Peyer's patch (tissue), 4 donors: ENCODE measurements around the gene ANKH. TPM values are rescaled to one million over a fixed set of nuclear protein-coding genes. Genes with fewer than 3 reads are reported as not detected.

ENCODE experiments used
- DNase-seq, 3 donors: peaks; one replicate each; pipeline ENCODE4 v3.0.0-alpha.2; 2017 to 2019
- H3K27ac ChIP-seq, 4 donors: fragments of 200-600 bp; sonication (generic); one replicate each; pipeline ENCODE4 v1.5.1; 2016 to 2019
- H3K27me3 ChIP-seq, 2 donors: fragments of 200-600 bp; sonication (generic); one replicate each; pipeline ENCODE4 v1.5.1; 2019
- H3K36me3 ChIP-seq, 3 donors: fragments of 200-600 bp; sonication (generic); one replicate each; pipeline ENCODE4 v1.5.1; 2016 to 2019
- H3K4me1 ChIP-seq, 4 donors: fragments of 200-600 bp; sonication (generic); one replicate each; pipeline ENCODE4 v1.5.1; 2016 to 2019
- H3K4me3 ChIP-seq, 4 donors: fragments of 200-600 bp; sonication (generic); 1 replicate in 3 of 4; 2 replicates in 1 of 4; pipeline ENCODE4 v1.5.1; 2016 to 2019; ENCODE audit warnings: mild to moderate bottlenecking in 1 of 4
- H3K9me3 ChIP-seq, 4 donors: fragments of 200-600 bp; sonication (generic); one replicate each; pipeline ENCODE4 v1.5.1; 2016 to 2019; ENCODE audit warnings: mild to moderate bottlenecking in 1 of 4
- POLR2A ChIP-seq, 2 donors: fragments of 450-650 bp; IDR thresholded peaks; one replicate each; pipeline ENCODE4 v1.5.1; 2017; ENCODE audit warnings: antibody characterized with exemption in 2 of 2, mild to moderate bottlenecking in 2 of 2, moderate library complexity in 2 of 2
- total RNA-seq, 4 donors: library from RNA; depleted of rRNA; stranded (reverse); fragments of >200 nt; gene quantifications; one replicate each; pipeline ENCODE4 v1.1.0, GENCODE V29; 2016
- TF ChIP-seq, protein P1 (sequence below), 6 experiments: fragments of 450-650 bp in 4 of 6; fragments of 200-600 bp in 2 of 6; sonication (generic) in 1 of 6; IDR thresholded peaks; one replicate each; pipeline ENCODE4 v1.5.1; 2017 to 2019; ENCODE audit warnings: antibody characterized with exemption in 6 of 6, mild to moderate bottlenecking in 3 of 6, moderate library complexity in 1 of 6

Gene ANKH
- total RNA-seq, 4 donors from 2014 or later, result 28.9 to 98.0 (median 96.1) TPM

DNA sequence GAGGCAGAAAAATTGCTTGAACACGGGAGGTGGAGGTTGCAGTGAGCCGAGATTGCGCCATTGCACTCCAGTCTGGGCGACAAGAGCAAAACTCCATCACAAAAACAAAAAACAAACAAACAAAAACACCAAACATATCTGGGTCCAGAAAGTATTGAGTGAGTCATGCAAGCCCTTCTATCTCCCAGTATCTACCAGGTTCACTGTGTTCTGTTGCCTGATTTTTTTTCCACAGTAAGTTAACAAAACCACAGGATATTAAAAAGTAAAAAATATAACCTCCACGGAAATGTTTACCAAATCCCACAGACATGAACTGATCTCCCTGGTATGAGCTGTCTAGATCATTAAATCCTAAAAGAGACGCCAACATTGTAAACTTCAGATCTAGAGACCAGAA is 94.4 kb downstream of the ANKH start:
- Histone ChIP-seq H3K36me3 (no peaks in the 10 kb centered on the region), H3K27me3 (no peaks in the 10 kb centered on the region), H3K9me3 (no peaks in the 10 kb centered on the region), H3K27ac (no peak overlapping the region), H3K4me1 (peaks cover 0 to 5% (median 0%) of the 10 kb centered on the region in 4 donors), H3K4me3 (no peak overlapping the region)
- DNase-seq, result no peak
- no peak for TF ChIP-seq POLR2A (IDR thresholded peaks at IDR 0.05)
- TF ChIP-seq, protein P1, sequence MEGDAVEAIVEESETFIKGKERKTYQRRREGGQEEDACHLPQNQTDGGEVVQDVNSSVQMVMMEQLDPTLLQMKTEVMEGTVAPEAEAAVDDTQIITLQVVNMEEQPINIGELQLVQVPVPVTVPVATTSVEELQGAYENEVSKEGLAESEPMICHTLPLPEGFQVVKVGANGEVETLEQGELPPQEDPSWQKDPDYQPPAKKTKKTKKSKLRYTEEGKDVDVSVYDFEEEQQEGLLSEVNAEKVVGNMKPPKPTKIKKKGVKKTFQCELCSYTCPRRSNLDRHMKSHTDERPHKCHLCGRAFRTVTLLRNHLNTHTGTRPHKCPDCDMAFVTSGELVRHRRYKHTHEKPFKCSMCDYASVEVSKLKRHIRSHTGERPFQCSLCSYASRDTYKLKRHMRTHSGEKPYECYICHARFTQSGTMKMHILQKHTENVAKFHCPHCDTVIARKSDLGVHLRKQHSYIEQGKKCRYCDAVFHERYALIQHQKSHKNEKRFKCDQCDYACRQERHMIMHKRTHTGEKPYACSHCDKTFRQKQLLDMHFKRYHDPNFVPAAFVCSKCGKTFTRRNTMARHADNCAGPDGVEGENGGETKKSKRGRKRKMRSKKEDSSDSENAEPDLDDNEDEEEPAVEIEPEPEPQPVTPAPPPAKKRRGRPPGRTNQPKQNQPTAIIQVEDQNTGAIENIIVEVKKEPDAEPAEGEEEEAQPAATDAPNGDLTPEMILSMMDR (IDR thresholded peaks at IDR 0.05), result no peak

DNA sequence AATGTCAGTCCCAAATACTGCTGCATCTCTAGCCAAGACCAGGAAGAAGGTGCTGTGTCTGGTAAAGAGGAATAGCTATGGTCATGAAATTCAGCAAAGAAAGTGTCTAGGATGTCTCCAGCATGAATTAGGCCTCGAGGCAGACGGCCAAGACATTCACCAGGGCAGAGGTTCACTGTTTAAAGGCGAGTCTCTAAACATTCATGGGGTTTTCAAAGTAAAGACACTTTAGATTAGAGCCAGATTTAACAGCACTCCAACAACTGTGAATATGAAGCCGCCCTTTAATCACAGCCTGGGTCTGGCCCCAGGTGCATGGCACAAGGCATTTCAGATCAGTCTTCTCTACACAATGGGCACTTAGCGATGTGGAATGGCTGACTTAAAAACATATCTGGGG is 95.0 kb downstream of the ANKH start:
- H3K9me3 ChIP-seq, result no peaks in the 10 kb centered on the region
- DNase-seq, result no peak
- H3K4me1 ChIP-seq, result peaks cover 0 to 5% (median 0%) of the 10 kb centered on the region in 4 donors
- TF ChIP-seq, protein P1 (IDR thresholded peaks at IDR 0.05), result no peak
- TF ChIP-seq POLR2A (IDR thresholded peaks at IDR 0.05), result no peak
- H3K27me3 ChIP-seq, result no peaks in the 10 kb centered on the region
- no peak overlapping the region for H3K4me3 ChIP-seq
- no peaks in the 10 kb centered on the region for H3K36me3 ChIP-seq
- no peak overlapping the region for H3K27ac ChIP-seq

GRCh38 chr5:14775857-14776256 is 95.7 kb downstream of the ANKH start:
- Histone ChIP-seq H3K36me3 (no peaks in the 10 kb centered on the region), H3K27ac (no peak overlapping the region), H3K9me3 (no peaks in the 10 kb centered on the region), H3K27me3 (no peaks in the 10 kb centered on the region), H3K4me3 (no peak overlapping the region), H3K4me1 (peaks cover 0 to 5% (median 0%) of the 10 kb centered on the region in 4 donors)
- TF ChIP-seq, protein P1 (IDR thresholded peaks at IDR 0.05), result no peak
- peak in 2 of 3 donors; percentile 53 to 54 for DNase-seq

- TF ChIP-seq POLR2A (IDR thresholded peaks at IDR 0.05), result no peak
- TF ChIP-seq, protein P1 (IDR thresholded peaks at IDR 0.05), result no peak
These were observed 98.0 kb downstream of the ANKH start for GRCh38 chr5:14773588-14773987.

DNA sequence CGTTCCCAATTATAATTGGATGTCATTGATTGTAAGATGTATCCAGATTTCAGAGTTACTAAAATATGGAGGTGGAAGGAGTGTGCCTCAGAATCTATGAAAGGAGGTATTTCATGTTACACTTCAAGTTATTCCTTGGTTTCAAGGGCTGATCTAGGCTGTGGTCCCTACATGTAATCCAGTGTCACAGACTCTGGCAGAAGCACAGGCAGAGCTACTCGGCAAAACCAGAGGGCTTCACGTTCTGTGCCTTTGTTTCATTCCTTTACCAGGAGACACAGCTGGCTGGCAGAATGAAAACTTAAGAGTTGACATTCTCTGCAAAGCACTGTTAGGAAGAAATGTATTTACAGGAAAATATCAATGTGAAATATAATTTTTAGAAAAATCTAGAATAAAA is 99.6 kb downstream of the ANKH start:
- Histone ChIP-seq H3K27ac (no peak overlapping the region), H3K36me3 (peaks cover 0 to 5% (median 0%) of the 10 kb centered on the region in 3 donors), H3K9me3 (no peaks in the 10 kb centered on the region), H3K27me3 (no peaks in the 10 kb centered on the region), H3K4me1 (peaks cover 0 to 5% (median 0%) of the 10 kb centered on the region in 4 donors), H3K4me3 (no peak overlapping the region)
- DNase-seq, result no peak
- TF ChIP-seq, protein P1 (IDR thresholded peaks at IDR 0.05), result no peak
- no peak for TF ChIP-seq POLR2A (IDR thresholded peaks at IDR 0.05)

More at GRCh38 chr5:14773588-14773987, 98.0 kb downstream of the ANKH start:
- H3K27ac ChIP-seq, result no peak overlapping the region
- peaks cover 0 to 5% (median 0%) of the 10 kb centered on the region in 4 donors for H3K4me1 ChIP-seq
- no peaks in the 10 kb centered on the region for H3K27me3 ChIP-seq
- no peak overlapping the region for H3K4me3 ChIP-seq
- no peaks in the 10 kb centered on the region for H3K9me3 ChIP-seq
- DNase-seq, result no peak
- no peaks in the 10 kb centered on the region for H3K36me3 ChIP-seq

DNA sequence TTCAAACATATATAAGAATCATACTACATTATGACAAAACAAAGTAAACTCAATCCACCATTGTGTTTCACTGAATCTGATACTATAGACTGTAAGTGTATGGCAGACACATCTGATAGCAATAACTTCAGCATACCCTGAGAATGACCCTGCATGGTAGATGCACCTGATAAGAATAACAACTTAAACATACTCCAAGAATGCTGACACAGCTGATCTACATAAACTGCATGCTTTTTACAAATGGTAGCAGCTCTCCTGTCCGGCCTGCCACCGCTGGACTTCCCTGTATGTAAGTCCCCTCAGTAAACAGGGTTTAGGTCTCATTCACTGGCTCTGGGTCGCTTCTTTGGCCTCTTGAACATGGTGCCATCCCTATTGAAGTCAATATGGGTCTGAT is 100.4 kb downstream of the ANKH start:
- H3K36me3 ChIP-seq, result peaks cover 0 to 5% (median 0%) of the 10 kb centered on the region in 3 donors
- peaks cover 0 to 5% (median 0%) of the 10 kb centered on the region in 4 donors for H3K4me1 ChIP-seq
- no peak overlapping the region for H3K27ac ChIP-seq
- H3K9me3 ChIP-seq, result no peaks in the 10 kb centered on the region
- H3K27me3 ChIP-seq, result no peaks in the 10 kb centered on the region
- DNase-seq, result no peak
- TF ChIP-seq, protein P1 (IDR thresholded peaks at IDR 0.05), result no peak
- TF ChIP-seq POLR2A (IDR thresholded peaks at IDR 0.05), result no peak
- no peak overlapping the region for H3K4me3 ChIP-seq
